ENCODE results near the gene TUBA3C. TPM values are rescaled to one million over a fixed set of nuclear protein-coding genes. Genes with fewer than 3 reads are reported as not detected.

The TUBA3C gene
- total RNA-seq, 1 experiment from 2014 or later: not detected

DNA sequence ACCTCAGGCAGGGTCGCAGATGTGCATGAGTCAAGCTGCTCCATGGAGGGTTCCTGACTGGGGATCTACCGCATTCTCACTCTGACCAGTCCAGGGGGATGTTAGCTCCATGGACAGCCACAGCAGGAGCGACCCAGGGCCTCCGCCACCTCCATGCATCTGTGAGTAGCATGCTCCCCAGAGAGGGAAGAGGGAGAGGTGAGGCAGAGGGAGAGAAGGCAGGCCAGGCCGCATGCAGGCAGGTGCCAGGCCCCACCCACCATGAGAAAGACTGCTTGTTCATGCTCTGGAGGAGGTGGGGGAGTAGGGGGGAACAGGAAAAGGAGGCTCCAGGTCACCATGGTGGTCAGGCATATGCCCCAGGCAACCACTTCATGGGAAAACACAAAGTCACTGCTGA lies 20.3 kb downstream of the TUBA3C start:
- DNase-seq (ENCODE audit: low spot score): no peak

DNA sequence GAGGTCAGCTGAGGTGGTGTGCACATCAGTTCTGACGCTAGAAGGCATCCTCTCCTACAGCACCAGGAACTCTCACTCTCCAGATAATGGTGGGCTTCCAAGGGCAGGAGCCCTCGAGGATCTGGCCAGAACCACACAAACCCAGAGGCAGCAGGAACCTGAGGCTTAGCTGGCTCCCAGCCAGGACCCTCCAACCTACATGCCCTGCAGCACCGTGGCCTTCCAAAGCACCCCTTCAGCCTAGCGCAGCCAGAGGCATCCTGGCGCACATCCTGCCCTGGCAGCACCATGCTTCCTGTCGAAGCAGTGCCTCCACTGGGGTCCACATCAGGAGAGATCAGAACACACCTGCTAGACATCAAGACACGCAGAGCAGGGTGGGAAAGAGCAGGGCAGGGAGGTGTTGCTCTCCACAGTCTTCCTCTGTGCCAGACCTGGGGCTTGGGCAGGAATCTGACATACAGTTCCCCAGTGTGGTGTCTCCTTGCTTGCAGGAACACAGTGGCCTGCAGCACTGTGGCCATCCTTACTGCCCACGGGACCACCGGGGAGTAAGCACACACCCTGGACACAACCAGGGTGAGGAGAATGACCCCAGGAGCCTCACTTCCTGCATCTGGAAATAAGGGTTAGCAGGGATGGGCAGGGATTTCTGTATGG lies 21.7 kb downstream of the TUBA3C start:
- DNase-seq (ENCODE audit: low spot score): no peak

DNA sequence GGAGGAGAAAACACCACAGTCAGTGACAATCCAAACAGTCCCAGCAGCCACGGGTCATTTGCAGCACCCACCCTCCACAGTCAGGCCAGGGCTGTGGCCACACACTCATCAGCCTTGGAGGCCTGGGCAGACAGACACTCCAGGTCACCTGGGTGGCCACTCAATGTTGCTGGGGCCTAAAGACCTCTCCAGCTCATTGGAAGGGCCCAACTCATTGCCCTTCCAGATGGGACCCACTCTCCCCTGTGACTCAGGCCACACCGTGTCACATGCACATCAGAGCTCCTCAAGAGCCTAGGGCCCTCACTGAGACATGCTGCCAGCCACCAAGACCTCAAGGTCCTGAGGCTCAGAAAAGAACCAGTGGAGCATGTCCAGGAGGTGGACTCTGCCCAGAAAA lies 22.4 kb downstream of the TUBA3C start:
- no peak for DNase-seq (ENCODE audit: low spot score)

DNA sequence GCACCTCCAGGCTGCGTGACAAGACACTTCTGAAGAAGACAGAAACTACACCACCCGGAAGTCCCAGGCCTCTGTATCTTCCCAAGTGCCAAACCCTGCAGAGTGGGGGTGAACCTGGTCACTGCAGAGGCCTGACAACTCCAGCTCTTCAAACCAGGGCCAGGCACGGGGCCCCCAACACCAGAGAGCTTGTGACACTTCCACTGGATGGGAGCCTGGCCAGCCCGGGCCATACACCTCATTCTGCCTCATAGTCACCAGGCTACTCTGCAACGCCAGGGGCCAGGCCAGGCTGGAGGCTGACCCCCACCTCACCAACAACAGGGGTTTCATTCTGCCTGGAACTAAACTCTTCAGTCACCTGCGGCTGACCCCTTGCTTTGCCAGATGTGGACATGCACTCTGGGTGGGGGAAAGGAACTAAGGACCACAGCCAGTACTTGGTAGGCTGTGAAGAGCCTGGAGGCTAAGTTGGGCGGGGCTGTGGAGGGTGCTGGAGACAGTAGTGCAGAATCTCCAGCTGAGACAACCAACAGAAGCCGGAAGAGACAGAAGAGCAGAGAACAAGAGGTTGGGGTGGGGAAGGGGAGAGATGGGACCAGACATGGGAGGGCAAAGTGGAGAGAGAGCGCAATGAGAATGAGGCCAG lies 23.0 kb downstream of the TUBA3C start:
- no peak for DNase-seq (ENCODE audit: low spot score)

DNA sequence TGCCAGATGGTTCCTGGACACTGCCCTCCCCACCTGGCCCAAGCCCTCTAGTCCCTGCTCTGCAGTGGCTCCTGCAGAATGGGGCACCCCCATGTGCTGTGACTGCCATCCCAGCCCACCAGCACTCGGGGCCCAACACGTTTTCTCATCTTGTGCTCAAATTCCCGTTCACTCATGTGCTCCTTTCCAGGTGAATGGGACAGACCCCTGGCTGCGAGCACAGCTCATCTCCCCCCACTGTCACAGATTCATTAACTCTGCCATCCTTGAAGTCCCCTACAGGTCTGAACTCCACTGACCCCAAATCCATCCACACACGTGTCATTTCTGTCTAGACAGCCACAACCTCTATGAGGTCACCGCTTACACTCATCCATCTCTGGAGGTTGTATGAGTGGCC lies 23.6 kb downstream of the TUBA3C start:
- no peak for DNase-seq (ENCODE audit: low spot score)

DNA sequence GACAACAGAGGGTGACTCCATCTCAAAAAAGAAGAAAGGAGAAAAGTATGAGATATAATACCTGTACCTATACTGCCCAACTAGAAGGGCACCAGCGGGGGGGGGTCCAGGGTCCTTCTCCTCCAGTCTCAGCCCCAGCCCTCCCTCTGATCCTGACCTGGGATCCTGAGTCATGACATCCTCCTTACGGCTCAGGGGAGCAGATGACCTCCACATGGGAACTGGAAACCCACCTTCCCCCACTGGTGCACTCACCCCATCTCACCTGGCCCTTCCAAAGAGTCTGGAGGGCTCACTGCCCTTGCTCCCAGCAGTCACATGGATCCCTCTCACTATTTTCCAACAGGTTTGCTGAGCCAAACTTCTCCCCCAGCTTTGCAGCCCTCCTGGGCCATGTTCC lies 24.2 kb downstream of the TUBA3C start:
- no peak for DNase-seq (ENCODE audit: low spot score)

DNA sequence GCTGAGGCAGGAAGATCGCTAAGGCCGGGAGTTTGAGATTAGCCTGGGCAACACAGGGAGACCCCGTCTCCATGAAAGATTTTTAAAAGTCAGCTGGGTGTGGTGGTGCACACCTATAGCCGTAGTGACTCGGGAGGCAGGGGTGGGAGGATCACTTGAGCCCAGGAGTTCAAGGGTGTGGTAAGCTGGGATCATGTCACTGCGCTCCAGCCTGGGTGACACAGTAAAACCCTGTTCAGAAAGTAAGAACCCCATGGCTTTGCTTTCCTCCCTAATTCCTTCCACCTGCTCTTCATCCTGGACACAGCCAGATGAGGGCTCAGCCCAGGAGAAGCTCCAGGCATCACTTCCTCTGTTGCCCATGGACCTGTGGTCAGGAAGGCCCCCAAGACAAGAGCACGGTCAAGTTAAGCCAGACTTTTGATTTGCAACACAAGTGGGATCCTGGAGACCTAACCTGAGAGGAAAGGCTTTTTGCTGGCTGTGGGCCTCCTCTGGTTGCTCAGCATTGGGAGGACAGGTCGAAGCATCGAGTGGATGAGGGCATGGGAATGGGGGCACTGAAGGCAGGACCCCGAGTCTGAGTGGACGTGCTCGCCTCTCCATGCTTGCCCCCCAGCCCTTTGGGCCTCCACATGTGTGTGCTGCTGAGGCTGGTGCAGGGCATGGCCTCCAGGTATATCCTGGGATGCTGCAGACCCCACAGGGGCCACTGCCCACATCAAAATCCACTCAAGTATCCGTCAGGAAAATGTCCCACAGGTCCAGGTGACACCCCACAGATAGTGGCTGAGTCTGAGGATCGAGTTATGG lies 25.4 kb downstream of the TUBA3C start:
- no peak for DNase-seq (ENCODE audit: low spot score)

DNA sequence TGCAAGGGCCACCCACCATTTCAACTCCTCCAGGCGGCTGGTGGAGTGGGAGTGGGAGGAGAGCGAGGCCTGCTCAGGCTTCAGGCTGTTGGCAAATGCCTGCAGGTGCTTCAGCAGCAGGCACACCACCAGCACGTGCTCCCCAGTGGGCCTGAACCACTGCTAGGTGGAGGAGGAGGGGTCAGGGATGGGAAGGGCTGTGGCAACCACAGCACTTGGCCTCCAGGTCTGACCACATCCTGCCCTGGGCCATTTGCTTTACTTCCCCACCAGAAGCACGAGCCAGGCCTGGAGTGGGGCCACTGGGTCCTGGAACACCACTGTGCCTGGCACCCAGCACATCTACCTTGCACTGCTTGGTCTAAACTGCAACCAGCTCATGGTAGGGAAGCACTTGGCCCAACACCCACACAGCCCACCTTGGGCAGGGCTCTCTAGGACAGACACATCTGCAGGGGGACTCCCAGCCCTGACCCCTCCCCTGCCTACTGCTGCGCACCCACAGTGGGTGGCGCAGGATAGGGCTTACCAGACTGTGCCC lies 26.2 kb downstream of the TUBA3C start:
- DNase-seq (ENCODE audit: low spot score): no peak

DNA sequence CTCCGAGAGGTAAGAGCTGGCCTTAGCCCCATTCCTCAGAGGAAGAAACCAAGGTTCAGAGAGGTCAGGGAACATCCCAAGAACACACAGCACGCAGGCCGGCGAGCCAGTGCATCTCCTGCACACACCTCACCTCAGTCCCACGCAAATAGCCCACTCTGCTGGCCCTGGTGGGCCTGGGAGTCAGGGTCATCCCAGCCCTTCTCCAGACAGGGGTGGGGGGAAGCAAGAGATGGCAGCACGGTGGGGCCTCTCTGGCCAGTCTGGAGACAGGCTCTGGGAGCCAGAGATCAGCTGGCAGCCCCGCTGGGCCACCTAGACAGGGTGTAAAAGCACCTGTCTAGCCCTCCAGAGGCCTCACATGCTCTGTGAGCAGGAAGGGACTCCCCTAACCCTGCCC lies 26.8 kb downstream of the TUBA3C start:
- no peak for DNase-seq (ENCODE audit: low spot score)

DNA sequence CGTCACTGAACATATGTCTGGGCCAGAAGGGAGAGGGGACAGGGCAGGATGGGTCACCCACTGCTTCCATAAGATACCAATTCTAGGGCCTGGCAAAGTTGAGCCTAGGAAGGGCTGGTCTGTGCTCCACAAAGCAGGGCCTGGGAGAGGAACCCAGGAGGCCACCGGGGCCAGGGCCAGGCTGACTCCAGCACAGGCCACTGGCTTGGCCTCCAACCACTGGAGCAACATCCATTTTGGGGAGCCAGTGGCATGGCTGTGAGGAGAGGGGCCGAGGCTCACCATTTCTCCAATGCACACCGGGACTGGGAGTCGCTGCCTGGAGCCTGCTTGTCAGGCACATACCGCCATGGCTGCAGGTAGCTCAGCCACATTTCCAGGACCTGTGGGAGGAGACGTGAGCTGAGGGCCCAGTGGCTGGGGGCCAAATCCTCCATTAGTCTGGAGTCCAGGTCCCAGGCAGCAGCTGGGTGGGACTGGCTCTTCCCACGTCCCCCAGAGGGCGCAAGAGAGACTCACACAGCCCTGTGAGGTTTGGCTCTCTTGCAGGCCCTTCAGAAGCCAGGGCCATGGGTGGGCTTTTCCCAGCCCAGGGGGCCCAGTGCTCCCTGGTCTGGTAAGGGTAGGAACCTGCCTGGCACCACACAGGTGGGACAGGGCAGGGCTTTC lies 27.7 kb downstream of the TUBA3C start:
- DNase-seq (ENCODE audit: low spot score): peak; percentile 17

DNA sequence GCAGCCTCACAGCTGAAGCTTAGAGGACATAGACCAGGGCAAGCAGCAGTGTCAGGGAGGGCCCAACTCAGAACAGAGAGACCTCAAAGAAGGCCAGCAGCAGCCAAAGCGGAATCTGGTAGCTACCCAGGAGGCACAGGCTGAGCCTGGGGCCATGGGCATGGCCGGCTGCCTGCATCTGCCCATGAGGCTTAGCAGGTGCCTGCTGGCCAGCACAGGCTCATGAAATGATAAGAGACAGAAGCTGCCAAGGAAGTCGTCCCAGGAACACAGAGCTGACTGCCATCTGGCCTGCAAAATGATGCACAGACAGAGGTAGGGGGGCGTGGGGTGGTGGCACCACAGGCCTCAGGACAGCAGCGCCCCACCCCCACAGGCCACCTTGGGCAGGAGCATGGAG lies 29.2 kb downstream of the TUBA3C start:
- DNase-seq (ENCODE audit: low spot score): no peak

DNA sequence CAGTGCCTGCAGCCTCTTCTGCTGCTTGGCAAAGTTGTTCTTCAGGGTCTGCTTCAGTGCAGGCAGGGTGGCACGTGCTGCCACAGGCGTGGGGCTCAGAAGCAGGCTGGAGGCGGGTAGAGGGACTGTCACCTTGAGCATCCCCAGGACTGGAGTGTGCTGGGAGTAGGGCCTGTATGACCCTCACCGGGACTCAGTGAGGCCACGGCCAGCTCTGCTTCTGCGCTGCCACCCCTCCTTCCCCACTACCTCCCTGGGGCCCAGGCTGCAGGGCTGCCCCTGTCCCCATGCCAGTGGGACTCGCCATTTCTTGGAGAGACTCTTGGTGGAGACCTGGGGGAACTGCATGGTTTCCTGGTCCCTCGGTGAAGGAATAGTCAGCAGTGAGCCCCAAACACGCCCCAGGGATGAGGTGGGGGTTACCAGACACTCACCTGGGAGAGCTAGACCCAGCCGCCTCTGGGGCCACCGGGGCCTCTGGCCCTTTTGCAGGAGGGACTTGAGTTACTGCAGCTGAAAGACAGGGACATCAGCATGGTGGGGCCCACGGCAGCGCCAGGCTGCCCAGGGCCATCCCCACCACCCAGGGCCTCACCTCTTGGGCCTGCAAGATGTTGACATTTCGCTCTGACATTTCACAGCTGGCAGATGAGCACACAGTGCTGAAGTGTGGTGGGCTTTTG lies 29.9 kb downstream of the TUBA3C start:
- DNase-seq (ENCODE audit: low spot score): no peak

DNA sequence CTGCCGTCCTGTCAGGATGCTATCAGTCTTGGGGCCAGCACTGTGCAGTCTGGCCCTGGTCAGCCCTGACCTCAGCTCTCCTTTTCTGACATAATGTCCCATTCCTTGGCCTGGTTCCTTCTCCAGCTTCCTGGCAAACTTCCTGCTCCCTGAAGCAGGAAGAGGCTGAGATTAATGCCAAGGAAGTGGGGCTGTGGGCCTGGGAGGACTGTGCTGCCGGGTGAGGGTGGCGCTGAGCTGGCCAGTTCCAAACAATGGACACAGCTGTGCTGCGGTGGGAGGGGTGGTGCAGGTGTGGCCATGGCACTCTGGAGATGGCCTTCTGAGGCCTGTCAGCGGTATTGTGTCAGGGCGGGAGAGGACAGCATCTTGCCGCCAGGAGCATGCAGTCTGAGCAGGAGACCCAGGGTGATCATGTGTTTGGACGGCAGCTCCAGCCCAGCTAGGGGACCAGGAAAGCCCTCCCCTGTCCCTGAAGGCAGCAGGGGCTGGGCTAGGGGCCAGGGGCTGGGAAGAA lies 30.9 kb downstream of the TUBA3C start:
- no peak for DNase-seq (ENCODE audit: low spot score)

DNA sequence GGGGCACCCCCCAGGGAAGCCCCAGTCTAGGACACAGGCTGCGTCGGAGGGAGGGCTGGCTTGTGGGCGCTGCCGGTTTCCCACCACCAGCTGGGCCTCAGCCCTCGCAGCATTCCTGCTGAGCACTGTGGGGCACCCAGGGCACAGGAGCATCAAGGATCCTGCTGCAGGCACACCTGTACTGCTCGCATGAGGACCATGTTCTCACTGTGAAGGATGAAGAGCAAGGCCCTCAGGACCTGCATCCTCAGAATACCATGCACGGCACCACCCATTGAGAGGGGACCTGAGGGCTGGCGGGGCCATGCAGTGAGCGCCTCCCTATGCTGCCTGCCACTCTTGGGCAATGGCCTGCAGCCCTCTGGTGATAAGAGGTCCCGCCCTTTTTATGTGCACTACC lies 31.4 kb downstream of the TUBA3C start:
- no peak for DNase-seq (ENCODE audit: low spot score)

DNA sequence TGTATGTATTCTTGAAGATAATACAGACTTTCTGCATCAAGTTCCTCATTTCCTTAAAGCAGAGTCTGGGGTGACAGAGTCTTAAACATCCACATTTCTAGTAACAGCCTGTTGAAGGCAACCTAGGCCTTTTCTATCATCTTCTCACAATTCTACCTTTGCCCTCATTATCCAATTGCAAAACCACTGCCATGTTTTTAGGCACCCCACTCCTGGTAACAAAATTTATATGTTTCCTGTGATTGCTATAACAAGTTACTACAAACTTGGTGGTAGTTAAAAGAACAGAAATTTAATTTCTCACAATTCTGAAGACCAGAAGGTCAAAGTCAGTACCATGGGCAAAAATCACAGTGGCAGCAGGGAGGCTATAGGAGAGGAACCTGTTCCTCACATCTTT lies 33.1 kb downstream of the TUBA3C start:
- no peak for DNase-seq (ENCODE audit: low spot score)

Data from H4 (cell line).